22Rv1 (cell line): Measurements from ENCODE around the gene DEPDC5.

Experiments used
- H3K27ac ChIP-seq: fragments of 450-650 bp; 2 replicates; pipeline ENCODE4 v1.5.1; 2017
- CTCF ChIP-seq: fragments of 450-650 bp; IDR thresholded peaks from 2 replicates; pipeline ENCODE4 v1.5.1; 2017; ENCODE audit warnings: mild to moderate bottlenecking
- ZFX ChIP-seq: fragments of 450-650 bp; IDR thresholded peaks from 2 replicates; pipeline ENCODE4 v1.6.1; 2017; ENCODE audit warnings: antibody characterized with exemption, borderline replicate concordance

Gene DEPDC5

GRCh38 chr22:31909977-31910376 lies 156.2 kb downstream of the DEPDC5 start:
- H3K27ac ChIP-seq: no peak overlapping the region
- no peak for TF ChIP-seq CTCF
- no peak for TF ChIP-seq ZFX

- TF ChIP-seq CTCF: no peak
- TF ChIP-seq ZFX: no peak
- H3K27ac ChIP-seq: no peak overlapping the region
Observed at GRCh38 chr22:31911565-31912406, 158.0 kb downstream of the DEPDC5 start.

- TF ChIP-seq CTCF (no peak), ZFX (no peak)
- no peak overlapping the region for H3K27ac ChIP-seq
Observed at GRCh38 chr22:31912407-31912743, 158.6 kb downstream of the DEPDC5 start.

GRCh38 chr22:31915586-31915985 lies 161.8 kb downstream of the DEPDC5 start:
- TF ChIP-seq ZFX: no peak
- TF ChIP-seq CTCF: no peak
- H3K27ac ChIP-seq: no peak overlapping the region

- TF ChIP-seq CTCF: no peak
- no peak for TF ChIP-seq ZFX
- H3K27ac ChIP-seq: no peak overlapping the region
Observed at GRCh38 chr22:31917227-31917921, 163.6 kb downstream of the DEPDC5 start.

- no peak overlapping the region for H3K27ac ChIP-seq
- TF ChIP-seq ZFX (no peak), CTCF (no peak)
Observed at GRCh38 chr22:31919730-31920129, 165.9 kb downstream of the DEPDC5 start.

- no peak overlapping the region for H3K27ac ChIP-seq
- TF ChIP-seq ZFX (no peak), CTCF (no peak)
Observed at GRCh38 chr22:31920306-31920705, 166.5 kb downstream of the DEPDC5 start.
